Measurements from ENCODE around the gene RRBP1.

DNA sequence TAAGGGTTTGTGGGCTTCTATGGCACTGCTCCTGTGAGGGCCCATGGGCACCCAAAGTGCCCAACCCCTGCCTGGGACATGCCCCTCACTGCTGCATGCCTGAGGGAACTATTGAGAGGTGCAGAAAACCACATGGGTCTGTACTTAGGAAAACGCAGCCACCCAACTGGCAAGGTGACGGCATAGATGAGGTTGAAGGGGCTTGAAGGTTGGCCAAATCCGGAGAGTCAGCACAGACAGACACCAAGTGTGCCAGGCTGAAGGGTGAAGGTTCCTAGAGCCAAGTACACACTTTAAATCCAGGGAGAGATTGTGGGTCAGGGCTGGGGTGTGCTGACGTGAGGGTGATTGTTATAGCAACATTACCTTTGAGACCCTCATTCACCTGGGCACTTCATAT is 23.9 kb upstream of the RRBP1 start:
- TF ChIP-seq CTCF (IDR thresholded peaks at IDR 0.05) (no peak), POLR2A (IDR thresholded peaks at IDR 0.05) (no peak)
